GM12878 (cell line): Measurements from ENCODE around the gene TMEM14B.

ENCODE experiments used
- CTCF ChIP-seq, 3 experiments: IDR thresholded peaks in 2 of 3; conservative IDR thresholded peaks in 1 of 3; 2 replicates each; pipeline ENCODE4 v1.5.1; 2011; ENCODE audit warnings: low read depth in 3 of 3, low read length in 3 of 3, mild to moderate bottlenecking in 3 of 3, control low read depth in 2 of 3, moderate library complexity in 2 of 3, inconsistent platforms in 1 of 3, mixed read lengths in 1 of 3; ENCODE audit not compliant: control insufficient read depth in 2 of 3, insufficient read depth in 1 of 3; ENCODE audit errors: extremely low read depth in 1 of 3
- EZH2 ChIP-seq: IDR thresholded peaks from 2 replicates; pipeline ENCODE4 v1.6.1; 2012; ENCODE audit warnings: low read depth, mild to moderate bottlenecking, control low read depth, inconsistent platforms, low read length, borderline replicate concordance; ENCODE audit not compliant: control insufficient read depth
- NR2F1 ChIP-seq: fragments of 450-650 bp; conservative IDR thresholded peaks from 2 replicates; pipeline ENCODE4 v1.6.1; 2017; ENCODE audit warnings: mild to moderate bottlenecking
- SMC3 ChIP-seq: IDR thresholded peaks from 2 replicates; pipeline ENCODE4 v1.6.1; 2011; ENCODE audit warnings: low read length, improper control_type of control experiment, borderline replicate concordance
- SP1 ChIP-seq: IDR thresholded peaks from one replicate; pipeline ENCODE4 v1.6.1; 2011; ENCODE audit warnings: low read depth, low read length

GRCh38 chr6:10763006-10763405, 15.4 kb downstream of the TMEM14B start:
- no peak for TF ChIP-seq EZH2
- no peak for TF ChIP-seq CTCF (IDR thresholded peaks at IDR 0.05 in 2 of 3, conservative IDR thresholded peaks at IDR 0.05 in 1 of 3; ENCODE audit: control insufficient read depth in 2 of 3, extremely low read depth in 1 of 3, insufficient read depth in 1 of 3, low read depth in 3 of 3, low read length in 3 of 3)
- no peak for TF ChIP-seq NR2F1
- TF ChIP-seq SP1, result no peak
- TF ChIP-seq SMC3, result no peak
